Measurements from ENCODE around the gene PYGB.

DNA sequence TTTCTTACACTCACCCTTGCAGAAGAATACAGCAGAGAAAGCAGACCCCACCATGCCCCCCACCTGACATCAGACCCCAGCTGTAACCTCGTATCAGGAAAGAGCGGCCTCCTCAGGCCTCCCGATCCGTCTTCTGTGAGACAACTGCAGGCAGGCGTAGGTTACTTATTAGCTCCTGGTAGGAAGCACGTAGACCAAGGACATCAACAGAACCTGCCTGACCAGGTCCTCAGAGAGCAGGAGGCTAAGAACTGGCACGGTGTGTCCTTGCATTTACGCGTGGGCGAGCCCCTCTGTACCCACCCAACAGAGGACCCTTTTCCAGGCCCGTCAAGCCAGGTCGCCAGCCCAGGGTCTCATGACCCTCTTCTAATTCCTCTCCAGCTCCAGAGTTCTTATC is 91.7 kb downstream of the PYGB start:
- TF ChIP-seq POLR2A (IDR thresholded peaks at IDR 0.05) (no peak), POLR2AphosphoS5 (IDR thresholded peaks at IDR 0.05; ENCODE audit: insufficient read depth in 1 of 2, low read depth in 1 of 2) (no peak)
- TF ChIP-seq, protein P1, sequence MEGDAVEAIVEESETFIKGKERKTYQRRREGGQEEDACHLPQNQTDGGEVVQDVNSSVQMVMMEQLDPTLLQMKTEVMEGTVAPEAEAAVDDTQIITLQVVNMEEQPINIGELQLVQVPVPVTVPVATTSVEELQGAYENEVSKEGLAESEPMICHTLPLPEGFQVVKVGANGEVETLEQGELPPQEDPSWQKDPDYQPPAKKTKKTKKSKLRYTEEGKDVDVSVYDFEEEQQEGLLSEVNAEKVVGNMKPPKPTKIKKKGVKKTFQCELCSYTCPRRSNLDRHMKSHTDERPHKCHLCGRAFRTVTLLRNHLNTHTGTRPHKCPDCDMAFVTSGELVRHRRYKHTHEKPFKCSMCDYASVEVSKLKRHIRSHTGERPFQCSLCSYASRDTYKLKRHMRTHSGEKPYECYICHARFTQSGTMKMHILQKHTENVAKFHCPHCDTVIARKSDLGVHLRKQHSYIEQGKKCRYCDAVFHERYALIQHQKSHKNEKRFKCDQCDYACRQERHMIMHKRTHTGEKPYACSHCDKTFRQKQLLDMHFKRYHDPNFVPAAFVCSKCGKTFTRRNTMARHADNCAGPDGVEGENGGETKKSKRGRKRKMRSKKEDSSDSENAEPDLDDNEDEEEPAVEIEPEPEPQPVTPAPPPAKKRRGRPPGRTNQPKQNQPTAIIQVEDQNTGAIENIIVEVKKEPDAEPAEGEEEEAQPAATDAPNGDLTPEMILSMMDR (IDR thresholded peaks at IDR 0.05) = no peak
